ENCODE results near the gene SLC24A3.

DNA sequence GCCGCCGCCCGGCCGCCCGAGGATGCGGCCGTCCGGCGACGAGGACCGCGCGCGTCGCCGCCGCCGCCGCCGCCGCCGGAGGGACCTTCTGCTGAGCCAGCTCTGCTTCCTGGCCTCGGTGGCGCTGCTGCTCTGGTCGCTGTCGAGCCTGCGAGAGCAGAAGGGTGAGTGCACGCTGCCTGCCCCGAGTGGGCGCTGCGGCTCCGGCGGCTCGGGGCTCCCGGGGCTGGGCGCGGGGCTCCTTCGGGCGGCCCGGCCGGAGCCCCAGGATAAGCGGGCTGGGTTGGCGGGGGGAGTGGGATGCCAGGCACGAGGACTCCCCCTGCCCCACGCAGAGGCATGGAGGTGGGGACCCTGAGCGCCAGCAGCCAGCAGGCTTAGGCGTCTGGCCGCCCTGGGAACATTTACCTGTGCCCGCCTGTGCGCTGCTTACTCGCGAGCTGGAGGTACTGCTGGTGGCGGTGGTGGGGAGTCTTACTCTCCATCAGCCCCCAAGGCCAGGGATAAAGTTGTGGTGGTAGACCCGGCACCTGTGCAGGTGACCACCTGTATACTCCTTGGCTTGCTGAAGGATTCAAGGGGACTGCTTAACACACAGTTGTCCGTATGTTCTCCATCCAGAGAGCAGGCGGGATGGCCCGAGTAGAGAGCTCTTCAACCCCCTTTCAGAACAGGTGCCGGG is 520 bp downstream of the SLC24A3 start:
- TF ChIP-seq, protein P1, sequence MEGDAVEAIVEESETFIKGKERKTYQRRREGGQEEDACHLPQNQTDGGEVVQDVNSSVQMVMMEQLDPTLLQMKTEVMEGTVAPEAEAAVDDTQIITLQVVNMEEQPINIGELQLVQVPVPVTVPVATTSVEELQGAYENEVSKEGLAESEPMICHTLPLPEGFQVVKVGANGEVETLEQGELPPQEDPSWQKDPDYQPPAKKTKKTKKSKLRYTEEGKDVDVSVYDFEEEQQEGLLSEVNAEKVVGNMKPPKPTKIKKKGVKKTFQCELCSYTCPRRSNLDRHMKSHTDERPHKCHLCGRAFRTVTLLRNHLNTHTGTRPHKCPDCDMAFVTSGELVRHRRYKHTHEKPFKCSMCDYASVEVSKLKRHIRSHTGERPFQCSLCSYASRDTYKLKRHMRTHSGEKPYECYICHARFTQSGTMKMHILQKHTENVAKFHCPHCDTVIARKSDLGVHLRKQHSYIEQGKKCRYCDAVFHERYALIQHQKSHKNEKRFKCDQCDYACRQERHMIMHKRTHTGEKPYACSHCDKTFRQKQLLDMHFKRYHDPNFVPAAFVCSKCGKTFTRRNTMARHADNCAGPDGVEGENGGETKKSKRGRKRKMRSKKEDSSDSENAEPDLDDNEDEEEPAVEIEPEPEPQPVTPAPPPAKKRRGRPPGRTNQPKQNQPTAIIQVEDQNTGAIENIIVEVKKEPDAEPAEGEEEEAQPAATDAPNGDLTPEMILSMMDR (IDR thresholded peaks at IDR 0.05; ENCODE audit: low read depth, low read length) = no peak
- TF ChIP-seq EZH2phosphoT487 (IDR thresholded peaks at IDR 0.05; ENCODE audit: low read depth) = no peak
